Coronary artery (tissue), 2 donors: ENCODE measurements around the gene TEAD1.

Experiments used
- DNase-seq: peaks from one replicate; pipeline ENCODE4 v3.0.0-alpha.2; 2017; ENCODE audit warnings: low spot score
- H3K27ac ChIP-seq, 2 donors: fragments of 200-600 bp; sonication (generic); one replicate each; pipeline ENCODE4 v1.5.1; 2016 to 2019
- H3K4me3 ChIP-seq: fragments of 200-600 bp; sonication (generic); 2 replicates; pipeline ENCODE4 v1.5.1; 2016; ENCODE audit warnings: mild to moderate bottlenecking, moderate library complexity
- CTCF ChIP-seq: fragments of 200-600 bp; sonication (generic); IDR thresholded peaks from one replicate; pipeline ENCODE4 v1.5.1; 2019; ENCODE audit warnings: antibody characterized with exemption

Gene TEAD1

DNA sequence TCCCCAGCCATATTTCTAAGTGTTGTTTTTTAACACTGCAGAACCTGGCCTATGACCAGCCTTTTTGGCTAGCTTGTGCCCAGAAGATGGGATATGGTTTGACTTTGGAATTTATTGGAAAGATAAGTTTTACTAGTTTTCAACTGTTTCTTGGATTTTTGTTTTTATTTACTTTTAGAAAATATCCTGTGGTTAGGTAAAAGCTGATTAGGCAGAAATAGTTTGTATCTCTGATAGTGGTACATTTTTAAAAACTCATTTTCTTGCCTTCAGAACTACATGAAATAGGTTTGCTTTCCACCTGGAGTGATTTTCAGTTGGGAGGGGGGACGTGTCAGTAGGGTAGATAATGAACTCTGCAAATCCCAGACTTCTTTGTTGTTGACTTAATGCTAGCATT lies 243.6 kb downstream of the TEAD1 start:
- TF ChIP-seq CTCF, result no peak
- Histone ChIP-seq H3K27ac (no peak overlapping the region), H3K4me3 (no peak overlapping the region)
- DNase-seq, result no peak

GRCh38 chr11:12918667-12919066 lies 244.4 kb downstream of the TEAD1 start:
- no peak for TF ChIP-seq CTCF
- DNase-seq, result no peak
- Histone ChIP-seq H3K27ac (no peak overlapping the region), H3K4me3 (no peak overlapping the region)

DNA sequence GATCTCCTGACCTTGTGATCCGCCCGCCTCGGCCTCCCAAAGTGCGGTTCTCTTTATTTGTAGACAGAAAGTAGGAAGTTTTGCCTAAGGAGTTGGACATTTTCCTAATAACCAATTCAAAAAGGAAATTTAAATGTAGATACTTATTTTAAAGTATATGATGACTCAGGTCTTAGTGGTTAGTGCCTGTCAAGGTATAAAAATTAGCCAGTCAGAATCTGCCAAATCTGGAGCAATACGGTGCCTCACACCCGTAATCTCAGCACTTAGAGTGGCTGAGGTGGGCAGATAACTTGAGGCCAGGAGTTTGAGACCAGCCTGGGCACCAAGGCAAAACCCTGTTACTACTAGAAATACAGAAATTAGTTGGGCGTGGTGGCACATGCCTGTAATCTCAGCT lies 248.2 kb downstream of the TEAD1 start:
- no peak overlapping the region for H3K4me3 ChIP-seq
- no peak overlapping the region for H3K27ac ChIP-seq
- no peak for TF ChIP-seq CTCF
- DNase-seq, result no peak

GRCh38 chr11:12922980-12923507 lies 248.8 kb downstream of the TEAD1 start:
- no peak for DNase-seq
- H3K27ac ChIP-seq, result no peak overlapping the region
- no peak for TF ChIP-seq CTCF
- H3K4me3 ChIP-seq, result no peak overlapping the region

- Histone ChIP-seq H3K27ac (no peak overlapping the region), H3K4me3 (no peak overlapping the region)
- DNase-seq, result no peak
- no peak for TF ChIP-seq CTCF
These were observed 250.4 kb downstream of the TEAD1 start for GRCh38 chr11:12924650-12925049.

DNA sequence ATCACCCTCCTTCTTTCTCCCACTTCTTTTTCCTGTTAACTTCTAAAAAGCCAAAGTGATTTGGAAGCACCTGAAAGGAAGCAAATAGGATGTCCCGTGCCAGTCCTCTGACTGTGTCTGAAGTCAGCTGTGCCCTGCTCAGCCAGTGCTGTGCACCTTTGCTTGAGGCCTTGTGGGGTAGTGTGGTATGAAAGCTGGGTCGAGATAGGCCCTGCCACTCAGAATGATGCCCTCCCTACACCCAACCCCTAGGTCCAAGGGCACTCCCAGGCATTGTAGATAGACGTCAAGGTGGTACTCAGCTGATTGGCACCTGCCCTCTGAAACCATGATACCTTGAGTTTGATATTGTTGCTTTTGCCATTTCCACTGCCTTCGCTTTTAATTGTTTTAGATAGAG lies 251.3 kb downstream of the TEAD1 start:
- no peak overlapping the region for H3K4me3 ChIP-seq
- no peak for DNase-seq
- TF ChIP-seq CTCF, result no peak
- H3K27ac ChIP-seq, result no peak overlapping the region

- DNase-seq, result no peak
- no peak overlapping the region for H3K27ac ChIP-seq
- no peak for TF ChIP-seq CTCF
- no peak overlapping the region for H3K4me3 ChIP-seq
These were observed 253.0 kb downstream of the TEAD1 start for GRCh38 chr11:12927221-12927620.
